HG03280 (cell line): ENCODE data around the gene BZW2.

ENCODE experiments used
- ATAC-seq: cut with Tn5 transposase; IDR thresholded peaks from one replicate; pipeline ENCODE4 v1.9.1; 2021; ENCODE audit warnings: mild to moderate bottlenecking, moderate library complexity; ENCODE audit not compliant: unreplicated experiment

BZW2 gene

GRCh38 chr7:16645593-16646471 lies at the start of gene BZW2, which contains the start of gene ANKMY2:
Gene BZW2 (plus strand): TSS chr7:16646181. CDS start chr7:16665444, 19,263 bp downstream.
Gene ANKMY2 (minus strand): TSS chr7:16645754. CDS start chr7:16645573, 181 bp downstream.
- ATAC-seq, result peak; percentile 97

DNA sequence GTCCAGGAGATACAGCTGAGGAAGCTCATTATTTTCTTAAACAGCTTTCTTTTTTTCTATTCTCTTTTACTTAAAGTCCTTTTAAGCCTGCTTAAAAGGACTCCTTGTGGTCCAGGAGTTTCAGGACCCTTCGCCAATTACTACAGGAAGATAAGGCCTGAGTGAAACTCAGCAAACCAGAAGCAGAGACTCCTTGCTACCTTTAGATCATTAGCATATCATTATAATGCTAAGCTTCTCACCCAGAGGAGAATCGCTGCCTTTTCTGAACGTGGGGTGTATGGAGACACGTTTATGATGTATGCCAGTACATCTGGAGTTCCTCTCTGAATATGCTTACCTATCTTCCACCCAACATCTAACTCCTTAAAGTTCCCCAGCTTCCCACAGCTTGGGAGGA lies 48.0 kb upstream of the BZW2 start:
- no peak for ATAC-seq

GRCh38 chr7:16599860-16600259 lies 46.1 kb upstream of the BZW2 start:
- no peak for ATAC-seq

DNA sequence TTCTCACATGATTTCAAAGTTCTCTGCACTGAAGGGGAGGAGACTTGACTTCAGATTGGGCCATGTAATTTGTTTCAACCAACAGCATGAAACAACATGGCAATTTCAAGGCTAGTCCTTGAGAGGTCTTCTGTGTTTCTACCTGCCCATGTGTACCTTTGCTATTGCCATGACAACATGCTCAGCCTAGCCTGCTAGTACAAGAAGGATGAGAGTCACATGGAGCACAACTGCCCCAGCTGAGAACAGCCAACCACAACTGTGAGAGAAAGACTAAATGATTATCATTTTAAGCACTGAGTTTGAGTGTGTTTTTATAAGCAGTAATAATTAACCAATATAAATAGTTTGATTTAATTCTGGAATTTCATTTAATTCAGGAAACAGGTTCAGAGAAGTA lies 42.3 kb upstream of the BZW2 start:
- no peak for ATAC-seq

- ATAC-seq, result no peak
These were observed 41.9 kb upstream of the BZW2 start for GRCh38 chr7:16604054-16604453.

DNA sequence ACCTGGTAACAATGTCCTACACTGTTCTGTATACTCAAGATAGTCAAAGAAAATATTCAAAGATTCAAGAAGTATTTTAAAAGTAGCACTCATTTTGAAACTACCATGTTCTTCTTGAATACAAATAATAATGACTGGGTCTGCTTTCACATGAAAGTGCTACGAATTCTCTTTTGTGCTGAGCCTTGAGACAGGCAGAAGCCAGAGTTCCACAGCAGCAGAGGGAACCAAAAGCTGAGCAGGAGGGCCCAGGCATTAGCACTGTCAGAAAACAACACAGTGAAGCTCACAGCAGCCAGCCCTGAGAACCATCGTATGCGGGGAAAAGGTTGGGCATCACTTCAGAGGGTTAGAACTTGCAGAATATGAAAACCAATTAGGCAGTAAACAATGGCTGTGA lies 39.3 kb upstream of the BZW2 start:
- no peak for ATAC-seq

- ATAC-seq, result no peak
These were observed 36.0 kb upstream of the BZW2 start for GRCh38 chr7:16609842-16610450.

DNA sequence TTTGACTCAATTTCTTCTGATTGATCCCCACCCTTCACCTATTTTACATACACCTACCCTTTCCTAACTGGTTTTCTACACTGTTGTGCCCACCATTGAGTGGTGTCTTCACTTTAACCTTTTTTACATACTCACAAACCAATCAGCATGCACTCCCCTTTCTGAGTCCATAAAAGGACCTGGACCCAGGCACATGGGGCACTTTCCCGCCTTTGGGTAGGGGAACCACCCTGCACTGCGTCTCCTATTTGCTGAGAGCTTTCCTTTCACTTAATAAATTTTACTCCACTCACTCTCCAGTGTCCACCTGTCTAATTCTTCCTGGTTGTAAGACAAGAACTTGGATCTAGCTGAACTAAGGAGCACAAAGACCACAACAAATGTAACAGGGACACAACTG lies 34.3 kb upstream of the BZW2 start:
- ATAC-seq, result no peak

- no peak for ATAC-seq
These were observed 30.8 kb upstream of the BZW2 start for GRCh38 chr7:16615228-16615627.

- no peak for ATAC-seq
These were observed 29.9 kb upstream of the BZW2 start for GRCh38 chr7:16616122-16616521.

GRCh38 chr7:16616542-16616941 lies 29.4 kb upstream of the BZW2 start:
- no peak for ATAC-seq

GRCh38 chr7:16619979-16620408 lies 26.0 kb upstream of the BZW2 start:
- peak; percentile 86 for ATAC-seq

GRCh38 chr7:16626388-16626787 lies 19.6 kb upstream of the BZW2 start:
- no peak for ATAC-seq

DNA sequence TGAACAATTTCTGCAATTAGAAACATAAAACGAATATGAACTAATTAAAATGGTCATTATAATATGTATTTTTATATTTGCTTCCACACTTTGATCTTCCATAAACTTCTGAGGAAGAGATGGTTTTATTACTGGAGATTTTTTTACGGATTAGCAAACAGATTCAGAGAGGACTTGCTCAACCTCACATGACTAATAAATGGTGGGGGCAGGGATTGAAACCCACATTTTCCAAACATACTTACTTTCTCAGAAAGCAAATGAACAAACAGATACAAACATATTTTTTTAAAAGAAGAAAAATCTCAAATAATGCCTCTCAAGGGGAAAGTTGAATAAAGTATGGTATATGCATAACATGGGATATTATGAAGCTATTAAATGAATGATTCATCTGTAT lies 18.7 kb upstream of the BZW2 start:
- no peak for ATAC-seq

DNA sequence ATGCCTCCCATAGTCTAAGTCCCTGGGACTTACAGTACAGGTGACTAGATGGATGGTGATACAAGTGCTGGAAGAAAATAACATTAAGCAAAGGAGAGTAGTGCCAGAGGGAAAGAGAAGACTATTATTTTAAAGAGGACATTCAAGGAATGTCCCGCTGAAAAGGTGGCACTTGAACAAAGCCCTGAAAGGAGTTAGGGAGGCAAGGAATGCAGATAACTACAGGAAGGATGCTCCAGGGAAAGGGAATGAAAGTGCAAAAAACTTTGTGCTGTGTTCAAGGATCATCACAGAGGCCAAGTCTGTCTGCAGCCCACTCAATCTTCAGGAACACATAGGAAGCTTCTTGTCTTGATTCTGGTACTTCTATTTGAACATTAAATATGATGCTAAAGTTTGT lies 15.3 kb upstream of the BZW2 start:
- no peak for ATAC-seq

- no peak for ATAC-seq
These were observed 11.7 kb upstream of the BZW2 start for GRCh38 chr7:16634271-16634738.

DNA sequence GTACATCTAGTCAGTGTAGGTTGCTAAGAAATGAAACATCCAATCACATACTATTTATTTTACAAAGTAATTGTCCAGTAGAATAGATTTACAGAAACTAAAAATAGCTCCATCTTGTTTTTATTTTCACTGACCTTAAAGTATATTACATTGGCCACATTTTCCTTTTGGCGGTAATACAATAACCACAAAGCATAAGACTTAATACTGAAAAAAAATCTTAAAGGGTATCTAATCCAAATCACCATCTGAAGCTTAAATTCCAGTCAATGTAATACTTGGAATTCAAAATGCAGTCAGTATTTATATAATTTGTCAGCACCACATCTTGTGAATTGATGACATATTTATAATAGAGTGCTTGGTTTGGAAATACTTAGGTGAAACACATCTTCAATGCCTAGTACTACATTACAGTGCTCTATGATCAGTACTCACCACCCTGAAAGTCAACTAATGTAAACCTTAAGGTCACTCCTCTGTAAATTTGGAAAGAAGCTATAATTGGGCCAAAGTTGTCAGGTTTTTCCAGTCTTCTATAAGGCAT lies 9.4 kb upstream of the BZW2 start:
- ATAC-seq, result no peak

DNA sequence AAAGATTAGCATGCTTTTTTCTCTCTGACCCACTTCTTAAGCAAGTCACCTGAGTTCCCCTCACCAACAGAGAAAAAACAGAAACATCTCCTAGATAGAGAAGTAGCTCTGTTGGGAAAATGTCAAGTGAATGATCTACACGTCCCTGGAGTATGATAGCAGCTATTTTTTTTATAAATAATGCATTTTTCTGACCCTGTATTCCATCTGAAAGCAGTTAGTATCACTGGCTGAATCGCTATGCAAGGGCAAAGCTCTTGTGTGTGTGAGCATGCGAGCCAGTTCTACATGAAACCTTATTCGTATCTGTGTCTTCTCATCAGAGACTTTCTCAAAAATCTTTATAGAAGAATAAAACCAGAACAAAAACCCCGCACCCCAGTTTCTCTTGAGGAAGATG lies 8.6 kb upstream of the BZW2 start:
- ATAC-seq, result no peak

DNA sequence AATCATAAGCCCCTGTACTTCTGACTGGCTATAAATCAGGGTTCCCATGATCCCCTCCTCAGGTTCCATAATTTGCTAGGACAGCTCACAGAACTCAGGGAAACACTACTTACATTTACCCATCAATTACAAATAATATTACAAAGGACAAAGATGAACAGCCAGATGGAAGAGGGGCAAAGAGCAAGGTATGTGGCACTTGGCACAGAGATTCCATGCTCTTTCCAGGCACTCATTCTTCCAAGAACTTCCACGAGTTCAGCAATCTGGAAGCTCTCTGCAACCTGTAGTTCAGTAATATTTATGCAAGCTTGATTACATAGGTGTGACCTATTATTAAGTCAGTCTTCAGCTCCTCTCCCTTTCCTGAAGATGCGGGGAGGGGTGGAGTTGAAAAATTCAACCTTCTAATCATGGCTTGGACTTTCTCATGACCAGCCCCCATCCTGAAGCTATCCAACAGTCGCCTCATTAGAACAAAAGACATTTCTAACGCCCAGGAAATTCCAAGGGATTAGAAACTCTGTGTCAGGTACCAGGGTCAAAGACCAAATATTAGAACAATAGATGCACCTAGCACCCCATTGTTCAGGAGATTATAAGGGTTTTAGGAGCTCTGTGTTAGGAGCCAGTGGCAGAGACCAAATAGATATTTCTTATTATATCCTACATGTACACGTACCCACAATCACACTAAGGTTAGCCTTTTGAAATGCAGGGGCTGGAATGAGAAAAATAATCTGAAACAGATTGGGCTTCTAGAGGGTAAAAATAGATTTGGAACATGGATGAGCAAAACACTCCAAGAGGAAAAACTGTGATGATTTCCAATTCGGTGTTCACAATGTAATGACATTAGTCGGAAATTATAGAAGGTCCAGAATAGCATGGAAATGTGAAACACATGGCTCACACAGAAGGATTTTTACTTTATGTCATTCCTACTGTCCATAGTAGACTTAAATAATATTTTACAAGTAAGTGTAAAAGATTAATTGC lies 7.4 kb upstream of the BZW2 start:
- no peak for ATAC-seq

GRCh38 chr7:16644157-16644556 lies 1.8 kb upstream of the BZW2 start:
- no peak for ATAC-seq
